ENCODE data around the gene AGAP5.

The AGAP5 gene

DNA sequence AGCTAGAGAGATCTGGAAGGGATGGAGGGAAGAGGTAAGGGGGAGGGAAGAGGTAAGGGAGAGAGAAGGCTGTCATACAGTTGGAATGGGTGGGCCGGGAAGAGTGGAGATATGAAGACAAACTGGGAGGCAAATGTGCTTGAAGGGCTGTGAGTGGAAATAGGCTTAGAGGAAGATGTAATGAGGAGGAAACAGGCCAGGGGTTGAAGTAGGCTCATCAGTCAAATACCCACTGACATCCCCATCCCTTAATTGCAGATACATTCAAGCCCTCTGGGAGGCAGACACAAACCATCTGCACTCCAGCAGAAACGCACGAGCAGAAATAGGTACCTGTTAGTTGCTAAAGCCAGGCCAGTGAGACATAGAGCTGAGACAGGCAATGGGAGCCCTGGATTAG is 44.2 kb downstream of the AGAP5 start:
- DNase-seq (ENCODE audit: low spot score), result peak; percentile 56

- DNase-seq (ENCODE audit: low spot score), result peak; percentile 2
Observed at GRCh38 chr10:73653195-73653594, 44.7 kb downstream of the AGAP5 start.

- DNase-seq (ENCODE audit: low spot score), result peak; percentile 2
Observed at GRCh38 chr10:73650537-73651331, 47.2 kb downstream of the AGAP5 start.

DNA sequence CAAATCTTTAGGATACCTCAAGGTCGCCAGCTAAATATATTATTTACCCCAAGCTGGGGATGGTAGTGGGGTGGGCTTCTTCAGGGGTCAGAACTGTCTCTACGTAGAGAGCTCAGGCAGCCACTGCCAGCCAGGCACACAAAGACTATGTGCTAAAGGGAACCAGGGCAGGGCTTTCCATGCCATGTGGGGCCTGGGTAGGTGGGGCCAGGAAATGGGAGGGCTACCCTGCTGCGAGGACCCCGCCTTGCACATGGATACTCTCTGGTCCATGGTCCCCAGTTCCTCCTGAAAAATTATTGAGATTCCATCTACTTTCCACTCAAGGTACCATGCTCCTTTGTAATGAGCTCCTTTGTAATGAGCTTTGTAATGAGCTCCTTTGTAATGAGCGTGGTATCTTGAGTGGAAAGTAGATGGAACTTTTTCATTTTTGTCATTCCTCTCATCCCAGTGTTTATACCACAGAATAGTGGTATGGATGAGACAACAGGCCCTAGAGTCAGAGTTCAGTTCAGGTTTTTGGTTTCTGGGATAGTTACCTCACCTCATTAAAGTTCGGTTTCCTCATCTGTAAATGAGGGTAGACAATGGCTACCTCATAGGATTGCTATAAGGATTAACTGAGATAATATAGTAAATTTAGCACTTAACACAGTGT is 47.9 kb downstream of the AGAP5 start:
- DNase-seq (ENCODE audit: low spot score), result peak; percentile 1

GRCh38 chr10:73648975-73649829 is 48.7 kb downstream of the AGAP5 start:
- DNase-seq (ENCODE audit: low spot score), result peak; percentile 32

DNA sequence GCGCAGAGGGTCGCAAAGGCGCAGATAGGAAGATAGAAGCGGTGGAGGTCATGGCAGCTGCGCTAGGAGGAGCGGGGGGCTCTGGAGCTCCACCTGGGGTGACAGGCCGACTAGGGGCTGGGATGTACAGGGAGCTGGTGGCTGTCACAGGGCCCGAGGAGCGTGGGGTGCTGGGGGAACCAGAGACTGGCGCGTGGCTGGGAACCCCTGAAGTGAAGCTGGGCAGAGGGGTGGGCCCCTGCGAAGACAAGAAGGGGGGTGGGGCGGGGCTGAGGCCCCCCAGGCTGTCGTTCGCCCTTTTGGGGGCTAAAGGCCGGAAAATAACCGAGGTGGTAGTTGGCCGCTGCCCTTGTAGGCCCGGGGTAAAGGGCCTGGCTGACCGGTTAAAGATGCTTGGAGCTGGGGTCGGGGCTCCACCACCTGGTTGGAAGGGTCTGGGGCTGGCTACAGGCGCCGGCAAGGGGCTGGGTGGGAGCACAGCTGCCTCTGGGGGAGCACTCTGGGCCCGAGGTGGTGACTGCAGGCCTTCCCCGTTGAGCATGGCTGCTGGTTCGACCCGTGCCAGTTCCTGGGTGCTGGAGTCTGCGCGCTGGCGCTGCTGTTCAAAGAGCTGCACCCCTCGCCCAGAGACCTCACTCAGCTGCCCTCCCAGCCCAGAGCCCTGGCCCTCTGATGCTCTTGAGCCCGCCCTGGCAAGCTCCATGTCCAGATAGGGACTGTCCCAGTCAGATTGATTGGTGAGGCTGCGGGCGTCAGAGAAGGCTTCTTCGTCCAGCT is 49.8 kb downstream of the AGAP5 start:
- DNase-seq (ENCODE audit: low spot score), result peak; percentile 3

DNA sequence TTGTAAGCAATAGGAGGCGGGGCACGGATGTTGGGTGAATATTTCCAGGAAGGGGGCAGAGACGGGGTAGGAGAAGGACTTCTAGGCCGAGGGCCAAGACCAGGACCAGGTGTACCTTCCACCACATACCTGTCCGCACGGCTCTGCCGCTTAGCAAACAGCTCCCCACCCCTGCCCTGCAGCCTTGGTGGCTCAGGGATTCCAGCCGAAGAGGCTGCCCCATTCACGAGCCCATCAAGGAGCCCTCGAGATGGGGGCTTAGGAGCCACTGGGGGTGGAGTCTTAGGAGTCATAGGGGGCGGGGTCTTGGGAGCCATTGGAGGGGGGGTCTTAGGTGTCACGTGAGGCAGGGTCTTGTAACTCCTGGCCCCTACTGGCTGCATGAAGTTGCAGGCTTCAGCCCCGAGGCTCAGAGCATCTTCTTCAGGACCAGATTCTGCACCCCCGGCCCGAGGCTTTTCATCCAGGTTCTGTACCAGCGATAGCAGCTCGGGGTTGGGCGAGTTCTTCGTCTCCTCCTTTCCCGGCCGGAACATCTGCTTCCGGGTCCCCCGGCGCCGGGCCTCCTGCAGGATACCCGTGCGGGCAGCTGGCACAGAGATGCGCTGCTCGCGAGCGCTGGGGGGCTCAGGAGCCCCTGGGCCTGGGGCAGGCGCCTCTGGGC is 50.6 kb downstream of the AGAP5 start:
- DNase-seq (ENCODE audit: low spot score), result peak; percentile 1

GRCh38 chr10:73646598-73647041 is 51.3 kb downstream of the AGAP5 start:
- DNase-seq (ENCODE audit: low spot score), result peak; percentile 1

DNA sequence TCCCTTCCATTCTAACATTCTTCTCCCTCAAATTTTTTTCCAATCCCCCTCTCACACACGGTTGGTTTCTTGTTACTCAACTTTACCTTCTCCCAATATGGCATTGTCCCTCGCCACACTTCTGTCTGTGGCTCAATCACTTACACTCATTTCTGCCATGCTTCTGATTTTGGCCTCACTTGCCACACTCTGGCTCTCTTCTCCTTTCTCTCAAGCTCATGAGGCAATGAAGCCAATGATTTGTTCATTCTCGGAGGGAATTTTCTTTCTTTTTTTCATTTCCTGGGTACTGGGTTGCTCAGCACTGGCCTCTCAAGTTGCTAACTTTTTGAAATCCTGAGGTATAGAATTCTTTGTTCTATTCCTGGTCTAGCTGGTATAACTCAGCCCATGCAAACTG is 52.7 kb downstream of the AGAP5 start:
- DNase-seq (ENCODE audit: low spot score), result peak; percentile 1

GRCh38 chr10:73644767-73645166 is 53.1 kb downstream of the AGAP5 start:
- DNase-seq (ENCODE audit: low spot score), result peak; percentile 5

GRCh38 chr10:73644015-73644743 is 53.7 kb downstream of the AGAP5 start:
- DNase-seq (ENCODE audit: low spot score), result peak; percentile 62

DNA sequence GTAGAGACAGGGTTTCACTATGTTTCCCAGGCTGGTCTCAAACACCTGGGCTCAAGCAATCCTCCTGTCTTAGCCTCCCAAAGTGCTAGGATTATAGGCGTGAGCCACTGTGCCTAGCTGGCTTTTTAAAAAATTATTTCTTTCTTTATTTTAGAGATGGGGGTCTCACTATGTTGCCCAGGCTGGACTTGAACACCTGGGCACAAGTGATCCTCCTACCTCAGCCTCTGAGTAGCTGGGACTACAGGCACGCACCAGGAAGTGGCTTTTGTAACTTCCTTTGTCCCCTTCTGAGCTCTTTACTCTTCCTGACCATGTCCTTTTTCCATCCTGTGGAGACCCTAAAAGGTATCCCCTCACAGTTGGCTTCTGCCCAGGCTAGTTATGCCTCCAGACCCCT is 54.5 kb downstream of the AGAP5 start:
- no peak for DNase-seq (ENCODE audit: low spot score)

DNA sequence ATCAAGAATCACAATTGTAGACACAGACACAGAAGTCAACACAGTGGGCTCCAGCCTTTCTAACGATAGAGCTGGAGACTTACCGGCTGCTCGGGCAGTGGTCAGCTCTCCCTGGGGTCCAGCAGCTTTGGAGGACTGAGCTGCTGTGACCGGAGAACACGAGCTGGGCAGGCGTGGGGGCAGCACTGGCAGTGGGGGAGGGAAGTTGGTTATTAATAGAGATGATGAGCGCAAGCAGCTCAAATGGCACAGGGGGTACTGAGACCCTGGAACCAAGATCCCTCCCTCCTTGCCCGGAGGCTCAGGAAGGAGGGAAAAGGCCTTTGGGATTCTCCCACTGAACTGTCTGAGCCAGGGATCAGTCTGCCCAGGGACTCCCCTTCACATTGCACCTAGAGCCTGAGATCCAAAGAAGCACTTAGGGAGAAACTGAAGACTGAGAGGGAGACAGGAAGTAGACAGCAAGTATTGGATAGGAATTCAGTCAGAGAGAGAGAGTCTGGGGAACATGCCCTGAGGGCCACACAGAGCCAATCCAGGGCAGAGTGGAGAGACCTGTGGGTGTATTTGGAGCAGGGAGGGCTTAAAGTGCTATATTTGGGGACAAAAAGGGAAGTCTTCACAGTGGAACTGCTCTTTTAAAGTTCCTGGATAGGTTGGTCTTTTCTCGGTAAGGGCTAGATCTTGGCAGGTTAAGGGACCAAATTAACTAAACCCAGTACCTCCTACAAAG is 56.4 kb downstream of the AGAP5 start, which contains the start of gene MYOZ1:
Gene MYOZ1, minus strand, starts transcription at position 147 of the 733 bp plus-strand sequence. CDS start 1,457 bp downstream, outside the sequence.
- DNase-seq (ENCODE audit: low spot score), result peak; percentile 7

GRCh38 chr10:73639286-73639685 is 58.6 kb downstream of the AGAP5 start:
- DNase-seq (ENCODE audit: low spot score), result peak; percentile 1

- no peak for DNase-seq (ENCODE audit: low spot score)
Observed at GRCh38 chr10:73635781-73636180, 62.1 kb downstream of the AGAP5 start.

- no peak for DNase-seq (ENCODE audit: low spot score)
Observed at GRCh38 chr10:73634421-73634820, 63.5 kb downstream of the AGAP5 start.

DNA sequence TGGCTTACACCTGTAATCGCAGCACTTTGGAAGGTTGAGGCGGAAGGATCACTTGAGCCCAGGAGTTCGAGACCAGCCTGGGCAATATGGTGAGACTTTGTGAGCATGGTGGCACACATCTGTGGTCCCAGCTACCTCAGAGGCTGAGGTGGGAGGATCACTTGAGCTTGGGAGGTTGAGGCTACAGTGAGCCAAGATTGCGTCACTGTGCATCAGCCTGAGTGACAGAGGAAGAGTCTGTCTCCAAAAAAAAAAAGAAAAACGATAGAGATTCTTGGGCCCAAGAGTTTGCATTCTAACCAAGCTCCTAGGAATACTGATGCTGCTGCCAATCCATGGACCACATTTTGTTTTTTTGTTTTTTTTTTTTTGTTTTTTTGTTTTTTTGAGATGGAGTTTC is 68.7 kb downstream of the AGAP5 start:
- no peak for DNase-seq (ENCODE audit: low spot score)

DNA sequence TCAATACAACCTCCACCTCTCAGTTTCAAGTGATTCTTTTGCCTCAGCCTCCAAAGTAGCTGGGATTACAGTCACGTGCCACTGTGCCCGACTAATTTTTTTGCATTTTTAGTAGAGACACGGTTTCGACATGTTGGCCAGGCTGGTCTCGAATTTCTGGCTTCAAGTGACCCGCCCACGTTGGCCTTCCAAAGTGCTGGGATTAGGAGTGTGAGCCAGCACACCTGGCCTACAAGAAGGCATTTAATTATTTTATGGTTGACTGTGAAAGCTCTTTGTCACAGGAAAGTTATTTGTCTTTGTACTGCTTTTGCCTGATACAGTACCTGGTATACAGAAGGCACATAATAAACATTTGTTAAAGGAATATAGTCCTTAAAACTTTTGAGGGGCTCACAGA is 69.5 kb downstream of the AGAP5 start:
- no peak for DNase-seq (ENCODE audit: low spot score)

DNA sequence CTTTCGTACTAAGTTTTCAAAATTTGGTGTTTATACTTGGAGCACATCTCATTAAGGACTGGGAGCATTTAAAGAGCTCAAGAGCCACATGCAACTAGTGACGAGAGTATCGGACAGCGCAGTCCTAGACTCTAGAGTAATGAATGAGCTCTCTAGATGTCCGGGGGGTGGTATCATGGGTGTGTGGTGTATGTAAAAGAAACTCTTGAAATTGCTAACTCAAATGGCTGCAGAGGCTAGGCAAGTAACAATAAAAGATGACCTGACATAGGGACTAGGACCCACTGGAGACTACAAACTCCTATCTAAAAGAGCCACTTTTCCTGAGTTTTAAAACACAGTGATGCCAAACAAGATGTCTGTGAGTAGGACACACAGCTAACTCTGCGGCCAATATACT is 70.6 kb downstream of the AGAP5 start:
- DNase-seq (ENCODE audit: low spot score), result no peak

Data from HuH-7.5 (cell line).